ENCODE measurements around the gene HES6. TPM values are rescaled to one million over a fixed set of nuclear protein-coding genes. Genes with fewer than 3 reads are reported as not detected.

The HES6 gene
- total and polyA plus RNA-seq, 2 experiments from 2014 or later, result 38.8 to 76.3 TPM

GRCh38 chr2:238281826-238282480 lies 42.1 kb upstream of the HES6 start (continued):
- TF ChIP-seq ZNF462 (CRISPR knock-in tag; IDR thresholded peaks at IDR 0.05) (no peak), NANOG (IDR thresholded peaks at IDR 0.05; ENCODE audit: borderline replicate concordance) (no peak), CTCF (conservative IDR thresholded peaks at IDR 0.05; ENCODE audit: low read depth in 2 of 2) (no peak)

GRCh38 chr2:238280083-238280825 lies 40.4 kb upstream of the HES6 start:
- H3K79me2 ChIP-seq (replicated peaks; ENCODE audit: insufficient read depth), result peaks cover 5% of the 10 kb centered on the region
- H4K20me1 ChIP-seq (replicated peaks; ENCODE audit: insufficient read depth), result peaks cover 2% of the 10 kb centered on the region; the same call in 1 of the 2 replicates
- H3K36me3 Mint-ChIP-seq (ENCODE audit: low read depth), result peaks cover 3% of the 10 kb centered on the region; the same call in 1 of the 3 replicates
- H3K27me3 ChIP-seq (ENCODE audit: insufficient read depth), result no peaks in the 10 kb centered on the region
- no peaks in the 10 kb centered on the region; the same call in 1 of the 2 replicates for H3K4me1 ChIP-seq (ENCODE audit: insufficient read depth)
- H3K4me3 ChIP-seq, result no peak overlapping the region
- H3K9me3 Mint-ChIP-seq, result no peaks in the 10 kb centered on the region
- no peaks in the 10 kb centered on the region for H3K9me2 ChIP-seq (ENCODE audit: insufficient read depth)
- no peak overlapping the region for H3K4me3 Mint-ChIP-seq
- no peak overlapping the region for H3K27ac ChIP-seq (ENCODE audit: low read depth)
- ATAC-seq (no peak), DNase-seq (ENCODE audit: low spot score) (no peak)
- peaks cover 17% of the 10 kb centered on the region for H3K4me1 Mint-ChIP-seq
- TF ChIP-seq CTCF (conservative IDR thresholded peaks at IDR 0.05; ENCODE audit: low read depth in 2 of 2), result no peak
- no peak for TF ChIP-seq ZNF331 (CRISPR knock-in tag; IDR thresholded peaks at IDR 0.05; ENCODE audit: low read depth)
- no peak for TF ChIP-seq JUNB (IDR thresholded peaks at IDR 0.05; ENCODE audit: unreplicated experiment)
- no peak for TF ChIP-seq CREB1 (CRISPR knock-in tag; IDR thresholded peaks at IDR 0.05; ENCODE audit: low read depth)
- TF ChIP-seq NANOG (IDR thresholded peaks at IDR 0.05; ENCODE audit: borderline replicate concordance), result no peak
- TF ChIP-seq EZH2 (IDR thresholded peaks at IDR 0.05; ENCODE audit: low read depth, unreplicated experiment), result no peak
- no peaks in the 10 kb centered on the region for H3K36me3 ChIP-seq (ENCODE audit: insufficient read depth)
- H3K4me2 ChIP-seq, result no peak overlapping the region
- no peak overlapping the region for H3K27ac Mint-ChIP-seq
- H2AFZ ChIP-seq, result no peak overlapping the region
- peaks cover 8% of the 10 kb centered on the region for H3K27me3 Mint-ChIP-seq (ENCODE audit: insufficient read depth, low read depth, poor library complexity)
- H3F3A ChIP-seq (replicated peaks; ENCODE audit: low read depth), result no peaks in the 10 kb centered on the region

Measured in GM23338 (cell line).